T-helper 2 cell treated with Interferon-gamma antibody and Interleukin-4, amounts not matched to agents 5 μg/mL and 100 μg/mL, for 36 hours (primary cell): Measurements from ENCODE around the gene PXDN.

ENCODE experiments used
- DNase-seq: peaks from one replicate; pipeline ENCODE4 v3.0.0; 2021; ENCODE audit warnings: low spot score
- H3K27ac Mint-ChIP-seq: one replicate; pipeline ENCODE4 v1.8.0; 2021; ENCODE audit warnings: mild to moderate bottlenecking, mixed read lengths
- H3K27me3 Mint-ChIP-seq: one replicate; pipeline ENCODE4 v1.8.0; 2021; ENCODE audit warnings: low read depth, mixed read lengths
- H3K36me3 Mint-ChIP-seq: one replicate; pipeline ENCODE4 v1.8.0; 2021; ENCODE audit warnings: low read depth, mixed read lengths
- H3K4me1 Mint-ChIP-seq: one replicate; pipeline ENCODE4 v1.8.0; 2021; ENCODE audit warnings: low read depth, mixed read lengths
- H3K4me3 Mint-ChIP-seq: one replicate; pipeline ENCODE4 v1.8.0; 2022; ENCODE audit warnings: mild to moderate bottlenecking, moderate library complexity, mixed read lengths
- H3K9me3 Mint-ChIP-seq: one replicate; pipeline ENCODE4 v1.8.0; 2021; ENCODE audit warnings: mixed read lengths

The PXDN gene

DNA sequence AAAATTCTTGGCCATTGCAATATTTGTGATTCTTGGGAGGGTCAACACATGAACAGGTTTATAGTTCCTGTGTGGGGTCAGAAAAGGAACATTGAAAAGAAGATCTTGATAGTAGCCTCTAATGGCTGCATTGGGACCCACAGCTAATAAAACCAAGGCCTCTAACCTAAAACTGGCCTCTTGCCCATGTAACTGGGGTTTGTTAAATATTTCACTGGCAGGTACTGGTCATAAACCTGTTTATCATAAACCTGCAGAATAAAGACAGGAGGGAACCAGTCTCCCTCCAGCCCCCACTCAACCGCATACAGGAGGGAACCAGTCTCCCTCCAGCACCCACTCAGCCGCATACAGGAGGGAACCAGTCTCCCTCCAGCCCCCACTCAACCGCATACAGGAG lies 125.3 kb downstream of the PXDN start:
- Mint-ChIP-seq H3K36me3 (no peaks in the 10 kb centered on the region), H3K9me3 (no peaks in the 10 kb centered on the region), H3K27ac (no peak overlapping the region), H3K4me1 (no peaks in the 10 kb centered on the region), H3K4me3 (no peak overlapping the region), H3K27me3 (peaks cover 3% of the 10 kb centered on the region)
- DNase-seq: no peak

DNA sequence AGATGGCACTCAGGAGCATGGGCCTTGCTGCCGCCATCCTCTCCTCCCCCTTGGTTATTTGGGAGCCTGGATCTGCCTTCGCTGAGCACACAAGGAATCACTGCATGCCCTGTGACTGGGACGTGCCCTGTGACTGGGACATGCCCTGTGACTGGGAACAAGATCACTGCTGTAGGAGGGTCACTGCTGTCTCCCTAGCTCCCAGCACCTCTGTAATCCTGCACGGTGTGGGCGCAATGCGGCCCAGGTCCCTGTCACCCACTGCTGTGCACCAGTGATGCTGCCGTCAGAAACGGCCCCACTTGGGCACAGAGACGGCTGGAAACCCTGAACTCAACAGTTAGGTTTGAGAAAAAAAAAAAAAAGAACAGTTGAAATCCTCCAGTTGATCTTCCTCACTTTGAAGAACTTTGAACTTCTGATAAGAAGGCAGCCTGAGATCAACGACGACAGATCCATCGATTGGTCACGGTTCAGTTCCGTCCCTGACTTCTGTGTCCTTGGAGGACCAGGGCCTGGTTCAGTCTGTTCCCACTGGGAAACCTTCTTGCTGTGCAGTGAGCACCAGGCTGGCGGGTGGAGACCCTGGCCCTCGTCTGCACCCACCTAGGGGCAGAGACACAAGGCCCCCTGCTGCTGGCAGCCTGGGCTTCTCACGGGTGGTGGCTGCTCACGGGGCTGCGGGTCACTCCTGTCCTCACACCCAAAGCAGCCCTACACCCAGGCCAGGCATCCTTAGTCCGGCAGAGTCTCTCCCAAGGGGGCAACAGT lies 125.9 kb downstream of the PXDN start:
- H3K27ac Mint-ChIP-seq: no peak overlapping the region
- peaks cover 3% of the 10 kb centered on the region for H3K27me3 Mint-ChIP-seq
- DNase-seq: no peak
- H3K4me1 Mint-ChIP-seq: no peaks in the 10 kb centered on the region
- no peak overlapping the region for H3K4me3 Mint-ChIP-seq
- no peaks in the 10 kb centered on the region for H3K9me3 Mint-ChIP-seq
- H3K36me3 Mint-ChIP-seq: no peaks in the 10 kb centered on the region

DNA sequence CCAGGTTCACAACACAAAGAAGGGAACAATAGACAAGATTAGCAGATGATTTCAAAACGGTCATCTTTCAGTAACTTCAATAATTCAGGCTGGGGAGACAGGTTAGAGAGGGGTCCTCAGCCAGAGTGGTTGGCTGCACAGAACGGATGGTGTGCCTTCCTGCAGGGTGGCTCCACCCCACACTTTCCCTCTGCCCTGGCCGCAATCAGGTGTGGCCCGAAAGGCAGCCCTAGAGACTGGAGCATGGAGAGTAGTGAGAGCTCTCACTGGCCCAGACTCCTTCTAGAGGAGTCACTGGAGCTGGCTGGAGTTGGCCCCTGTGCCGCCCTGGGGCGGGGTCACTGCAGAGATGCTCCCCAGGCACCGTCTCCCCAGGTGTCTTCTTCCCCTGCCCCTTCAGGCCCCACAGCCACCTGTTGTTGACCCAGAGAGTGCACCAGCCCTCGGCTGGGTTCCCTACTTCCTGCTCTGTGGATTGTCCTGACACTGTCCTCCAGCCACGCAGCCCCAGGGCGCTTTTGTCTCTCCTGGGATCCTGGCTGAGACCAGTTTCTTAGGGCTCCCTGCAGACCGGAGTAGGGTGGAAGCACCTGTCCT lies 126.8 kb downstream of the PXDN start:
- Mint-ChIP-seq H3K4me3 (no peak overlapping the region), H3K27me3 (peaks cover 3% of the 10 kb centered on the region), H3K27ac (no peak overlapping the region), H3K9me3 (no peaks in the 10 kb centered on the region), H3K4me1 (no peaks in the 10 kb centered on the region), H3K36me3 (no peaks in the 10 kb centered on the region)
- DNase-seq: no peak

DNA sequence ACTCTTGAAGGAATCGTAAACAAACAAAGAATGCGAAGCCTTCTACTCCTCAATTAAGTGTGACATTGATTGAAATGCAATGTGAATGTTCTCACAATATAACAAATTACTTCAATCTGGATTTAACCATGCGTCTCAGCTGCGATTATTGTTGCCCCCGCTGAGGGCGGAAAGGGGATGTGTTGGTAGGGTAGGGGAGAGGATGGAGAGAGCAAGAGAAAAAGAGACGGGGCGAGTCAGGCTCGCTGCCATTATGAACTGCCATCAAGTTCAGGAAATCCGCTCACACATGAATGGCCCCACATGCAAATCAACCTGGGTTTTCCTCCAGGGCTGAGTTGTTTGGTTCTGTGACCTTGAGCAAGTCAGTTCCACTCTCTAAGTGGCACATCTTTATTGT lies 129.8 kb downstream of the PXDN start:
- no peak overlapping the region for H3K27ac Mint-ChIP-seq
- no peak overlapping the region for H3K4me3 Mint-ChIP-seq
- H3K9me3 Mint-ChIP-seq: no peaks in the 10 kb centered on the region
- peaks cover 3% of the 10 kb centered on the region for H3K27me3 Mint-ChIP-seq
- no peaks in the 10 kb centered on the region for H3K4me1 Mint-ChIP-seq
- no peaks in the 10 kb centered on the region for H3K36me3 Mint-ChIP-seq
- DNase-seq: no peak

DNA sequence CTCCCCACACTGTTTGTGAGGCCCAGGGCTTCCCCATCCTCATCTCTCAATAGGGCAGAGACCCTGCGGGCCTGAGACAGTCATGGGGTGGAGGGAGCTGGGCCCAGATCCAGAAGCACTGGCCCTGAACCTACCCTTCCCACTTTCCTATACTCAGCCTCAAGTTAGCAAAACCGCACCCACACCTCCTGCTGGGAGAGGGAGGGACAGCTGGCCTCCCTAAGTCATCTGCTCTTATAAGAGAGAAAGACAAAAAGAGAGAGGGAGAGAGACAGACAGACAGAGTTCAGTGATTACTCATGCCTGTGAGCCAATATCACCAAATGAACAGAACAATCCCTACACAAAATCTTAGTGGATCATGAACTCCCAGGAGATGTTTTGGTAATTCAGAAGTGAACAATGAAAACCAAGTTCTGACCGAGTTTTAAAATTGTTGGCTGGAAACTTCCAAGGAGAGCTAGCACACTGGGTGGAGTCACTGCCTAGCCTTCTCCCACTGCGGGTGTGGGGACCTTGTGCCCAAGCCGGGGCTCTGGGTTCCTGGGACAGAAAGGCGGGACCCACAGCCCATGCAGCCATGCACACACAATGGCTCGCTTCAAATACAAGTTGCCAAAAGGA lies 130.5 kb downstream of the PXDN start:
- no peak overlapping the region for H3K27ac Mint-ChIP-seq
- H3K4me1 Mint-ChIP-seq: no peaks in the 10 kb centered on the region
- H3K9me3 Mint-ChIP-seq: no peaks in the 10 kb centered on the region
- no peak overlapping the region for H3K4me3 Mint-ChIP-seq
- H3K27me3 Mint-ChIP-seq: peaks cover 3% of the 10 kb centered on the region
- no peak for DNase-seq
- H3K36me3 Mint-ChIP-seq: no peaks in the 10 kb centered on the region

DNA sequence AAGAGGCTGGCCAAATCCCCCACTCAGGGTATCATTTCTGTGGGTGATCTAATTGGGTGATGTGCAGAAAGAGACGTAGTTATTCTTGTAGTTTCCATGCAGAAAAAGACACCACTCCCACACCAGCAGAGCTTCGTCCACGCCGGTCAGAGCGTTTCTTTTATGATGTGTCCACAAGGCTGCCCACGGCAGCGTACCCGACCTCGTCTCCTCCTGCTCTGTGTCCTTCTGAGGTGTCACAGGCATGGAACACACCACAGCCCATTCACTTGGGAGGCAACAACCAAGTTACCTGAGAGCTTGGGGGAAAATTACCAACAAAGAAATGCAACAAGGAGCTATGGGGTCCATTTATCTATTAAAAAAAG lies 131.3 kb downstream of the PXDN start:
- no peaks in the 10 kb centered on the region for H3K4me1 Mint-ChIP-seq
- peaks cover 3% of the 10 kb centered on the region for H3K27me3 Mint-ChIP-seq
- DNase-seq: no peak
- no peaks in the 10 kb centered on the region for H3K9me3 Mint-ChIP-seq
- H3K4me3 Mint-ChIP-seq: no peak overlapping the region
- H3K27ac Mint-ChIP-seq: no peak overlapping the region
- no peaks in the 10 kb centered on the region for H3K36me3 Mint-ChIP-seq

DNA sequence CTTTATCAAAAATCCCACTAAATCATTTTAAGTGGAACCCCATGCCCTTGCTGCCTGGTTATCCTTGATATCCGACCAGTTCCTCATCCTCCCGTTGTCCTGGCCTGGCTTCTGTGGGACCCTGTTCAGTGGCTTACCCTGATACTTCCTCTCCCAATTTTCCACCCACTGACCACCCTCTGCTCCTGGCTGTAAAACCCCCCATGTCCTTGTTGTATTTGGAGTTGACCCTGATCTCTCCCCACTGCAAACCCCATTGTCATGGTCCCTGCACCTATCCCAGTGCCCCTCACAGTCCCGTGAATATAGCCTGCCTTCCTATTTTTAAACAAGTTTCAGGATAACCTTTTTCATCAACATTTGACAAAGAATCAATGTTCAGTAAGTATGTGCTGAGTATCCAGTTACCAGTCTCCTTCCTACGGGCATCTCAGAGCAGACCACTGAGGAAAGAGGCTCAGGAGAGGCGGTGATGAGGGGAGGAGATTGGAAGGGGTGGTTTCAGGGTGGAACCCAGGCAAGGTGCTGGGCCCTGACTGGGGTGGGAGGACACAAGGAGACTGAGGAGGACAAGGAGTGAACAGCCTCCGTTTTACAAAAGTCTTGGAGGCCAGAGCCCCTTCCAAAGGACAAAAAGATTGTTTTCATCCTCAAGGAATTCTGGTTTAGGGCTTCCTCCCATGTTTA lies 131.8 kb downstream of the PXDN start:
- no peaks in the 10 kb centered on the region for H3K9me3 Mint-ChIP-seq
- H3K27me3 Mint-ChIP-seq: peaks cover 3% of the 10 kb centered on the region
- no peaks in the 10 kb centered on the region for H3K4me1 Mint-ChIP-seq
- H3K27ac Mint-ChIP-seq: no peak overlapping the region
- DNase-seq: no peak
- H3K4me3 Mint-ChIP-seq: no peak overlapping the region
- no peaks in the 10 kb centered on the region for H3K36me3 Mint-ChIP-seq

DNA sequence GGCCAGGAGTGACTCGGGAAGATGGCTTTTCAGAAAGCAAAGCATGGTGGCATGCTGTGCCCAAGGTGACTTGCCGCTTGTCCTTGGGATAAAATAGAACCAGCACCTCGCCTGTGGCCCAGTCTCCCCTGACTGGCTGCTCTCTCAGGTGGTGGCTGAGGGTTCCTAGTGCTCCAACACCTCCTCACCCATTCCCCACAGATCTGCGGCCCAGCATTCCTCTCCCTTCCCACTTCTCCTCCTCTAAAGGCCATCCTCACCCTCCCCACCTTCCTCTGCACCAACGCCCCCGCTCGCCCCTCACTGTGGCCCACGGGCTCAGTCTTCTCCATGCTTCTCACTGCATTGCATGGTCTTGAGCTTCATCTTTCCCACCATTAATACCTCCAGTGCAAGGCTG lies 132.4 kb downstream of the PXDN start:
- DNase-seq: no peak
- Mint-ChIP-seq H3K27me3 (peaks cover 3% of the 10 kb centered on the region), H3K36me3 (no peaks in the 10 kb centered on the region), H3K27ac (no peak overlapping the region), H3K4me3 (no peak overlapping the region), H3K4me1 (no peaks in the 10 kb centered on the region), H3K9me3 (no peaks in the 10 kb centered on the region)

DNA sequence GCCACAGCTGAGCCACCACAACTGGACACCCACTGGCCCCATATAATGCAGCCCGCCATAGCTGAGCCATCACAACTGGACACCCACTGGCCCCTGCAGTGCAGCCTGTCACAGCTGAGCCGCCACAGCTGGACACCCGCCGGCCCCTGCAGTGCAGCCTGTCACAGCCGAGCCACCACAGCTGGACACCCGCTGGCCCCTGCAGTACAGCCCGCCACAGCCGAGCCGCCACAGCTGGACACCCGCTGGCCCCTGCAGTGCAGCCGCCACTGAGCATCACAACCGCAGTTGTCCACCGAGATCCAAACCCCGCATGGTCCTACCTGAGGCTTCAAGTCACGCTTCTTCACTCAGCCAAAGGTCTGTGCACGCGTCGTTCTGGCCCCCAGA lies 134.2 kb downstream of the PXDN start:
- DNase-seq: no peak
- Mint-ChIP-seq H3K4me1 (no peaks in the 10 kb centered on the region), H3K9me3 (no peaks in the 10 kb centered on the region), H3K27ac (no peak overlapping the region), H3K27me3 (peaks cover 3% of the 10 kb centered on the region), H3K4me3 (no peak overlapping the region), H3K36me3 (no peaks in the 10 kb centered on the region)

DNA sequence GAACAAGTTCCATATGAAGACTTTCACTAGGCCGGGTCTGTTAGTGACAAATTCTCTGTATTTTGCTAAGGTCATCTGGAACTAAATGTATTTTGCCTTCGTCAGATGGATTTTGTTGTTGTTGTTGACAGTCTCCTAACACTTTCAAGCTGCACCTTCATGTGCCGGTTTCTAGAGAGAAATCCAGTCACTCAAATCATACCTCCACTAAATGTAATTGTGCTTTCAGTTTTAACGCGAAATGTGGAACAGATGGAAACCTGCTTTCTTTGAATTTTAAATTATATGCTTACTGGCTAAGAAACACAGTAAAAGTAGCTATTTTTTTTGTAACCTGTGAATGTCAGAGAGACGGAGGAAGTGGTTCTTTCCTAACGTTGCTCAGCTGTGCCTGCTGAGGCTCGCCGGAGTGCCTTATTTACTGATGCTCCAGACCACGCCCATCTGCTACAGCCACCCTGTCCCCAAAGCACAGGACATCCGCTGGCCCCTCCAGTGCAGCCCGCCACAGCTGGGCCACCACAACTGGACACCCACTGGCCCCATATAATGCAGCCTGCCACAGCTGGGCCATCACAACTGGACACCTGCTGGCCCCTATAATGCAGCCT lies 134.7 kb downstream of the PXDN start:
- Mint-ChIP-seq H3K4me1 (no peaks in the 10 kb centered on the region), H3K9me3 (no peaks in the 10 kb centered on the region), H3K4me3 (no peak overlapping the region), H3K36me3 (no peaks in the 10 kb centered on the region), H3K27ac (no peak overlapping the region), H3K27me3 (peaks cover 2% of the 10 kb centered on the region)
- no peak for DNase-seq

DNA sequence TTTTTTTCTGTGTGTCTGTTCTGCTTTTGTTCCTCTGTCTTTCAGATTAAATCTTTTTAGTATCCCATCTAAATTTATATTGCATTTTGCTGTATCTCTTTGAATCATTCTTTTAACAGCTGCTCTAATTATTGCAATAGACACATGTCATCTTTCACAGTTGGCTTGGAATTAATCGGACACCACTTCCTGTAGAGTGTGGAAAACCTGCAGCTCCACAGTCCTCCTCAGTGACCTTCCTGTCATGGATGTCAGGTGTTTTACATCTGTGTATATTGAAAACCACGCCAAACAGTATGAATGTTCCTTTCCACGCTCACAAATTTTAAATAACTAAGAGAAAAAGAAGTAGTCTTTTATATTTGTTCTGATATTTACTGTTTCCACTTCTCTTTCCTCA lies 135.3 kb downstream of the PXDN start:
- Mint-ChIP-seq H3K27me3 (no peaks in the 10 kb centered on the region), H3K9me3 (no peaks in the 10 kb centered on the region), H3K27ac (no peak overlapping the region), H3K4me1 (no peaks in the 10 kb centered on the region), H3K4me3 (no peak overlapping the region), H3K36me3 (no peaks in the 10 kb centered on the region)
- no peak for DNase-seq

DNA sequence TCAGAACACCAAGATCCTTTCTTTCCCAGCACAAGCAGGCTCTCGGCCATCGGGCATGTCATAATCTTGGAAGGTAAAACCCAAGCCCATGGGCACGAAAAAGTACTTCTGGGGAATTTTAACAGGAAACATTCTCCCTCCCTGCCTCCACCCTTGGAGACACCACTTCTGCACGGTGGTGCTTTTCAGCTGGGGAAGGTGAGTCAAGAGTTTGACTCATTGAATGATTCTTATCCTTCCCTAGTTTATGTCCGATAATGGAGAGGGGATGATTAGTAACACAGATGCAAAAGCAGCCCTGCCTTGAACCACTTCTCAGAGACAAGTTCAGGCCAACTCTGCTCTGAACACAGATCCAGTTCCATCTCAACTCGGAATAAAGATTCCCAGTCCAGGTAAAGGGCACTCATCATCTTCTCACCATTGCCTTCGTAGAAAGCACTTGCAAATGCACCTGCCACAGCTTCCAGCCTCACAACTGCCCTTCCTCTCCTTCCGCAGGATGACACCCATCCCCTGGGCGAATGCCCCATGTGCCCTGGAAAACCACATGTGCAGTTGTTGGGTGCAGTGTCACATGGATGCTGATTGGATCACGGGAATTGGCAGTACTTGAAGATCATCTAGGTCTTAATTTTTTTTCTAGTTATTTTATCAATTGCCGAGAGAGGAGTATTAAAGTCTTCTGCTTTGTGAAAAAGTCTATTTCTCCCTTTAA lies 136.2 kb downstream of the PXDN start:
- no peaks in the 10 kb centered on the region for H3K36me3 Mint-ChIP-seq
- H3K9me3 Mint-ChIP-seq: no peaks in the 10 kb centered on the region
- H3K4me3 Mint-ChIP-seq: no peak overlapping the region
- no peaks in the 10 kb centered on the region for H3K4me1 Mint-ChIP-seq
- H3K27ac Mint-ChIP-seq: no peak overlapping the region
- DNase-seq: no peak
- H3K27me3 Mint-ChIP-seq: no peaks in the 10 kb centered on the region

DNA sequence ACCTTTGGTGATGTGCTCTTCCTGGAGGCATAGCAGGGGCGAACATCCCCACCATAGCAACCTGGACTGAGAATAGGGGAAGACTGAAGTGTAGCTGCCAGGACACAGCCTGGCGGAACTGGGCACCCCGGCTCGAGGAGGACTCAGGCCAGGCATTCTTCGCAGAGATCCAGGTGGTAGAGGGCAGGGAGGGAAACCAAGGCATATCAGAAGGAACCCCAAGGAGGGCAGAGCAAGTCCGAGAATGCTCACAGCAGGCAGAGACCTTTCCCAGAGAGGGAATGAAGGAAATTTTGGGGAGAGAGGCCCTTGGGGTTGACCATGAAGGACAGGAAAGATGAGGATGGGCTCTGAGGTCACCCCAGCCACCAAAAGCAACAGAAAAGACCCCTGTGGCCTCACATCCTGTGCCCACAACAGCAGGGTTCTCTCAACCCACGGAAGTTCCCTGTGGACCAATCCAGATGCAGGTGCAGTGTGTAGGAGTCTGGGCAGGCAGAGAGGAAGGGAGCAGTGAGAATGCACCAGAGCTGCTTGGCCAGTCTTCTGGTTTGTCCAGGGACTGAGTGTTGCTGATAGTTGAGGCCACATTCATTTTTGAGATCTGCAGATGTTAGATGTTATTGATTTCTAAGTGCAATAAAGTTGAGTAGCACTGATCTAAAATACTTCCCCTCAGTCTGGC lies 136.9 kb downstream of the PXDN start:
- no peaks in the 10 kb centered on the region for H3K27me3 Mint-ChIP-seq
- H3K9me3 Mint-ChIP-seq: no peaks in the 10 kb centered on the region
- no peaks in the 10 kb centered on the region for H3K36me3 Mint-ChIP-seq
- DNase-seq: no peak
- no peak overlapping the region for H3K4me3 Mint-ChIP-seq
- H3K27ac Mint-ChIP-seq: no peak overlapping the region
- no peaks in the 10 kb centered on the region for H3K4me1 Mint-ChIP-seq
